GM13977 (cell line): Measurements from ENCODE around the gene NRAP.
A peak's percentile ranks its signal among the peaks of the same experiment; 100 is the strongest.

ENCODE experiments used
- DNase-seq: peaks from one replicate; pipeline ENCODE4 v3.0.0; 2012; ENCODE audit warnings: low spot score
- in situ Hi-C: fragments of 300-500 bp; cut with MboI; formaldehyde crosslinking; loops from one replicate; pipeline ENCODE4 v1.12.0; 2022; ENCODE audit warnings: low sequenced_read_pairs, low pct_unique_long_range_greater_than_20kb, mixed read lengths, inconsistent platforms; ENCODE audit not compliant: unreplicated experiment
- TF ChIP-seq, protein P1 (sequence below): IDR thresholded peaks from 2 replicates; pipeline ENCODE4 v1.5.1; 2012; ENCODE audit warnings: mild to moderate bottlenecking, control low read depth; ENCODE audit not compliant: insufficient read depth; ENCODE audit errors: extremely low read depth, missing control alignments

Gene NRAP

DNA sequence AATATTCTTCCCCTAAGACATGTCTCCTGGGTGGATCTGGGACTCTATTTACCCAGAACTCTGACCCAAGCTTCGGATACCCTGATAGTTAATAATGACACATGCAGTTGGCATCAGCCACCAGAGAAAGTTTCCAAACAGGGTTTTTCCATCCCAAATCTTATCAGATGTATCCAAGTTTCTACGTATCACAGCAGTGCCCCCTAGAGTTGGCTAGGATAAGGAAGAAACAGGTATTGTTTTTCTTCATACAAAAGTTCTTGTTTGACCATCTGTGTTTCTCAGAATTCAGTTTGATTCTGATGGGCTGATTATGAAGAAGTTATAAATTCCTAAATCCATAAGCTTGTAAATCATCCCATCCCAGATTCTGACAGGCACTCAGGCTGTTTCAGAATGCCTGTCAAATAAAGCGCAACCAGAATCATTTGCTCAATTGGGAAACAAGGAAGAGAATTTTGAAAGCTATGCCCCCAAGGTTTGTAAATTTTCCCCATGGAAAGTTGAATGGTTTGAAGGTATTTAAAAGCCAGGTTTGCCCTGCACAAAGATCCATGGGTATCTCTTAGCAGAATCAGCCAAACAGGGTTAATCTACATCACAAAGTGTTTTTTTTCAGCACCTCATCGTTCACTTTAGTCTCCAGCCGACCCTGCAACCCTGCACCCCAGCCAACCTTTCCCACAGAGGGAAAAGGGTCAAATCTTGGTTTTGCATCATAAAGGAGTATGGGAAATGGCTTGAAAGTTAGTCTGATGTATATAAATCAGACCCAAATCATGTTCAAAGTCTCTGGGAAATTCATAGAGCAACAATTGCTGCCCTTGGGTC is 47.4 kb downstream of the NRAP start:
- TF ChIP-seq, protein P1, sequence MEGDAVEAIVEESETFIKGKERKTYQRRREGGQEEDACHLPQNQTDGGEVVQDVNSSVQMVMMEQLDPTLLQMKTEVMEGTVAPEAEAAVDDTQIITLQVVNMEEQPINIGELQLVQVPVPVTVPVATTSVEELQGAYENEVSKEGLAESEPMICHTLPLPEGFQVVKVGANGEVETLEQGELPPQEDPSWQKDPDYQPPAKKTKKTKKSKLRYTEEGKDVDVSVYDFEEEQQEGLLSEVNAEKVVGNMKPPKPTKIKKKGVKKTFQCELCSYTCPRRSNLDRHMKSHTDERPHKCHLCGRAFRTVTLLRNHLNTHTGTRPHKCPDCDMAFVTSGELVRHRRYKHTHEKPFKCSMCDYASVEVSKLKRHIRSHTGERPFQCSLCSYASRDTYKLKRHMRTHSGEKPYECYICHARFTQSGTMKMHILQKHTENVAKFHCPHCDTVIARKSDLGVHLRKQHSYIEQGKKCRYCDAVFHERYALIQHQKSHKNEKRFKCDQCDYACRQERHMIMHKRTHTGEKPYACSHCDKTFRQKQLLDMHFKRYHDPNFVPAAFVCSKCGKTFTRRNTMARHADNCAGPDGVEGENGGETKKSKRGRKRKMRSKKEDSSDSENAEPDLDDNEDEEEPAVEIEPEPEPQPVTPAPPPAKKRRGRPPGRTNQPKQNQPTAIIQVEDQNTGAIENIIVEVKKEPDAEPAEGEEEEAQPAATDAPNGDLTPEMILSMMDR = peak; percentile 24
- DNase-seq = no peak
- in situ Hi-C loops = no loop called here

GRCh38 chr10:113613977-113614690 is 49.7 kb downstream of the NRAP start:
- DNase-seq = no peak
- in situ Hi-C loops = no loop called here
- TF ChIP-seq, protein P1 = no peak

DNA sequence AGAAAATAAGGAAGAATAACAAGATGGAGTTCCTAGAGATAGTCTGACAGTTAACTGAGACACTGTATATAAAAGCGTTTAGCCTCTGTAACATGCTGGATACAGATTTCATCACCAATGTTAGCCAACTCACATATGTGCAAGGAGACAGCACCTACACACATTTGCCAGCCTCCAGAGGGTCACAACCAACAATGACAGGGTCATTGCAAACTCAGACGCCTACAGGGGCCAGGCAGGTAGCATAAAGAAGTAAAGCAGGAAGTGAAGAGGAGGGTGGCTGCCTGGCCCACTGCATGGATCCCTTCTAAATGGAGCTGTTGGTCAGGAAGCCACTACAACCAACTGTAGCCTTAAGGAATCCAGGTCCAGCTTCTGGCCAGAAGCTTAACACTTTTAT is 50.4 kb downstream of the NRAP start:
- no peak for DNase-seq
- TF ChIP-seq, protein P1 = no peak
- in situ Hi-C loops = no loop called here

DNA sequence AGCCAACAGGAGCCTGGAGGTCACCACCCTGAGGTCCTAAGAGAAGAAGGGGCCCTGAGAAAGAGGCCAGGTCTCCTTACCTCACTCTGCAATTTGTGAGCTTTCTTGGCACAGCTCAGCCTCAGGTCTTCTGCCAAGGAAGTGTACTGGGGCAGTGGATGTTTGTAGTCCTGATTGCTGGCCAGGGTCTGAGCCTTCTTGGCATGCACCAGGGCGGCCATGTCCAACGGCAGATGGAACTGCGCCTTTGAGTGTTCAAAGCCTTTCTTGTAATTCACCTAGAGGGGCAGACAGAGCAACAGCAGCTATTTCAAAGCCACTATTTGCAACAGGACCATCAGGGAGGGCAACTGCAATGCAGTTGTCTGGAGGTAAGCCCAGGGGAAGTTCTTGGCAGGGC is 51.7 kb downstream of the NRAP start:
- in situ Hi-C loops = no loop called here
- DNase-seq = no peak
- TF ChIP-seq, protein P1 = no peak

DNA sequence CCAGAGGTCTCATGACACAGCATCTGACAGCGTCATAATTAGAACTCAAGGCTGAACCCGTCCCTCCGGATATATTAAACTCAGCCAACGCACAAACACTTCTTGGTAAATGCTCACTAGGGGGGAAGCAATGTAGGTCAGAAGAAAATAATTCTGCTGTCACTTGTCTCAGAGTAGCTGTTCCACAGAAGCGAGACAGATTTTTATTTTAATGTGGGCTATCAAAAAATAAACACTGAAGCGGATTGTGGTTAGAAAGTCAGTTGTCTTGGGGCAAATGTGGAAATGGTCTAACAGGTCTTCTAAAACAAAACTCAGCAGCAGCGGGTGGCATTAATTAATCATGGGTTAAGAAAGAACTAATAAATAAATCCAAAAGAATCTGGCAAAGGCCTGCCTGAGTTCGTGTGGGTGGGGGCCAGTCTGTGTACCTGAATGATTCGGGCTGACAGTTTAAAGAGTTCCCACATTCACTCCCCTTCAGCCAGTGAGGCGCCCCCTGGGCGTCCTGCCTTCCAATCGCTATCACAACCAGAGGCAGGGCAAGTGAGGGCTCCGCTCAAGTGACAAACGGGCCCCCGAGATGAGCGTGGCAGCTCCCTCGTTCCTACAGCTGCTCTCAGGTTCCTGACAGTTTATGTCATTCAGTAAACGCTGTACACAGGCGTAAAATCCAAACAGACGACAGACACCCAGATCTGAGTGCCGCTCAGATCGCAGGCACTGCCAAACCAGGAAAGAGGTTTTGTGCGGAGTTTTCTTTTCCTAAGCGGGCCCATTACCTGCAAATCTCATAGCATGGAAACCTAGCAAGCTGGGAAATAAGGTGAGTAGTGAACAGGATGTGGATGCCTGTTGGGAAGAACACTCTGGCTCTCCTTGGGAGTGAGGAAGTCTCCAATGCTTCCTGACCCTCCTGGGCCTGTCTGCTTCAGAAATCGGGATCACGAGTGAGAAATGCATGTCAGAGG is 52.9 kb downstream of the NRAP start:
- no peak for DNase-seq
- in situ Hi-C loops = no loop called here
- TF ChIP-seq, protein P1 = no peak

DNA sequence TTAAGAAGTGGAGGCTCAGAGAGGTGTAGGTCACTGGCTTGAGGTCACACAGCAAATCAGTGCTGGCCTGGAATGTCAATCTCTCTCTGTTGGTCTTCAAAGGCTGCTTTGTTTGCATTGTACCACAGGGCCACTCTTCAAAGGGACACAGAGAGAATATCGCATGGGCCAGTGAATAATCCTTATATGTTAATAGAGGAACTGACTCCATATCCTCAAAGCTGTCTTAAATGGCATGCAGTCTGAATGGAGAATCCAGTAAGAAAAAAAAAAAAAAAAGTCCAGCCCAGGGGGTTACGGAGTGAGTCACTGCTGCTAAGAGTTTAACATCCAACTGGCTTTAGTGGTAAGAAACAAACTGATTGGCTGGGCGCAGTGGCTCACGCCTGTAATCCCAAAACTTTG is 54.1 kb downstream of the NRAP start:
- TF ChIP-seq, protein P1 = no peak
- in situ Hi-C loops = no loop called here

More for the DNA sequence above, 54.1 kb downstream of the NRAP start:
- no peak for DNase-seq
